ENCODE results near the gene SIRPG. TPM values are rescaled to one million over a fixed set of nuclear protein-coding genes. Genes with fewer than 3 reads are reported as not detected.

SIRPG gene
- total and polyA plus RNA-seq, 4 donors, result 0.32 to 0.71 (median 0.42) TPM; not detected in 1

- Histone ChIP-seq H3K36me3 (ENCODE audit: control insufficient read depth in 4 of 4, insufficient read depth in 3 of 4, low read depth in 1 of 4, low read length in 3 of 4) (no peaks in the 10 kb centered on the region), H3K4me3 (ENCODE audit: low read depth in 1 of 3, low read length in 3 of 3) (no peak overlapping the region), H3K27ac (ENCODE audit: low read depth in 1 of 2, low read length in 2 of 2) (no peak overlapping the region), H3K4me1 (ENCODE audit: control insufficient read depth in 4 of 4, insufficient read depth in 4 of 4, low read length in 3 of 4) (no peaks in the 10 kb centered on the region), H3K9ac (ENCODE audit: low read depth in 1 of 2, low read length in 2 of 2) (no peak overlapping the region), H3K27me3 (ENCODE audit: control insufficient read depth in 4 of 4, insufficient read depth in 4 of 4, low read length in 3 of 4) (no peaks in the 10 kb centered on the region), H3K9me3 (ENCODE audit: control insufficient read depth in 4 of 4, low read length in 3 of 4) (no peaks in the 10 kb centered on the region)
- 61% methylated on average over 5 of the region's 5 CpGs for WGBS
- DNase-seq (ENCODE audit: low spot score), result no peak
- no peak for TF ChIP-seq EGR1 (IDR thresholded peaks at IDR 0.05; ENCODE audit: low read depth in 2 of 2)
- no peak for TF ChIP-seq HNF4G (IDR thresholded peaks at IDR 0.05)
- no peak for TF ChIP-seq RXRA (IDR thresholded peaks at IDR 0.05)
- TF ChIP-seq, protein P1, sequence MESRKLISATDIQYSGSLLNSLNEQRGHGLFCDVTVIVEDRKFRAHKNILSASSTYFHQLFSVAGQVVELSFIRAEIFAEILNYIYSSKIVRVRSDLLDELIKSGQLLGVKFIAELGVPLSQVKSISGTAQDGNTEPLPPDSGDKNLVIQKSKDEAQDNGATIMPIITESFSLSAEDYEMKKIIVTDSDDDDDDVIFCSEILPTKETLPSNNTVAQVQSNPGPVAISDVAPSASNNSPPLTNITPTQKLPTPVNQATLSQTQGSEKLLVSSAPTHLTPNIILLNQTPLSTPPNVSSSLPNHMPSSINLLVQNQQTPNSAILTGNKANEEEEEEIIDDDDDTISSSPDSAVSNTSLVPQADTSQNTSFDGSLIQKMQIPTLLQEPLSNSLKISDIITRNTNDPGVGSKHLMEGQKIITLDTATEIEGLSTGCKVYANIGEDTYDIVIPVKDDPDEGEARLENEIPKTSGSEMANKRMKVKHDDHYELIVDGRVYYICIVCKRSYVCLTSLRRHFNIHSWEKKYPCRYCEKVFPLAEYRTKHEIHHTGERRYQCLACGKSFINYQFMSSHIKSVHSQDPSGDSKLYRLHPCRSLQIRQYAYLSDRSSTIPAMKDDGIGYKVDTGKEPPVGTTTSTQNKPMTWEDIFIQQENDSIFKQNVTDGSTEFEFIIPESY (IDR thresholded peaks at IDR 0.05), result no peak
- no peak for TF ChIP-seq FOXA1 (IDR thresholded peaks at IDR 0.05)
Observed at GRCh38 chr20:1648101-1648500, 9.5 kb downstream of the SIRPG start.

- Histone ChIP-seq H3K4me1 (ENCODE audit: control insufficient read depth in 4 of 4, insufficient read depth in 4 of 4, low read length in 3 of 4) (no peaks in the 10 kb centered on the region), H3K9me3 (ENCODE audit: control insufficient read depth in 4 of 4, low read length in 3 of 4) (no peaks in the 10 kb centered on the region), H3K36me3 (ENCODE audit: control insufficient read depth in 4 of 4, insufficient read depth in 3 of 4, low read depth in 1 of 4, low read length in 3 of 4) (no peaks in the 10 kb centered on the region), H3K27ac (ENCODE audit: low read depth in 1 of 2, low read length in 2 of 2) (no peak overlapping the region), H3K27me3 (ENCODE audit: control insufficient read depth in 4 of 4, insufficient read depth in 4 of 4, low read length in 3 of 4) (no peaks in the 10 kb centered on the region), H3K9ac (ENCODE audit: low read depth in 1 of 2, low read length in 2 of 2) (no peak overlapping the region), H3K4me3 (ENCODE audit: low read depth in 1 of 3, low read length in 3 of 3) (no peak overlapping the region)
- no peak for DNase-seq (ENCODE audit: low spot score)
- TF ChIP-seq HNF4A (conservative IDR thresholded peaks at IDR 0.05) (no peak), GABPA (IDR thresholded peaks at IDR 0.05 in 1 of 2, conservative IDR thresholded peaks at IDR 0.05 in 1 of 2) (no peak), REST (IDR thresholded peaks at IDR 0.05) (no peak), NR2F2 (IDR thresholded peaks at IDR 0.05) (no peak), HNF4G (IDR thresholded peaks at IDR 0.05) (no peak), TAF1 (conservative IDR thresholded peaks at IDR 0.05) (no peak), FOXA1 (IDR thresholded peaks at IDR 0.05) (no peak), RAD21 (IDR thresholded peaks at IDR 0.05) (no peak), RXRA (IDR thresholded peaks at IDR 0.05) (no peak), MAX (IDR thresholded peaks at IDR 0.05) (no peak), JUND (IDR thresholded peaks at IDR 0.05) (no peak)
- TF ChIP-seq, protein P1 (IDR thresholded peaks at IDR 0.05), result no peak
- WGBS, result 91% methylated on average over 3 of the region's 3 CpGs
Observed at GRCh38 chr20:1646975-1647431, 10.6 kb downstream of the SIRPG start.

Data from liver (tissue), 9 donors.